ENCODE results near the gene RBM18. TPM values are rescaled to one million over a fixed set of nuclear protein-coding genes. Genes with fewer than 3 reads are reported as not detected.

RBM18 gene
- total and polyA plus RNA-seq, 9 donors = 8.3 to 25.0 (median 17.0) TPM

GRCh38 chr9:122265149-122265915, 692 bp upstream of the RBM18 start:
- TF ChIP-seq CTCF (IDR thresholded peaks at IDR 0.05) (no peak), POLR2A (IDR thresholded peaks at IDR 0.05) (no peak), EP300 (IDR thresholded peaks at IDR 0.05) (no peak)
- no peaks in the 10 kb centered on the region for H3K9me3 ChIP-seq
- WGBS, 3 donors = 11 to 12% (median 11%) methylated on average over 17 of the region's 17 CpGs
- H3K36me3 ChIP-seq = no peaks in the 10 kb centered on the region
- no peak for DNase-seq
- intact Hi-C loops (cut with DNase I) = loop anchor here in 1 of 4 donors (10.0 kb wide), 1 partner anchor 171 kb away; the partner anchor contains the start of gene TTLL11
- no peaks in the 10 kb centered on the region for H3K27me3 ChIP-seq
- peaks cover 12% of the 10 kb centered on the region for H3K4me1 ChIP-seq (ENCODE audit: insufficient read depth)
- peak overlapping the region; percentile 78 to 84 for H3K27ac ChIP-seq
- peak overlapping the region; percentile 85 for H3K4me3 ChIP-seq

GRCh38 chr9:122263699-122264349, 816 bp downstream of the RBM18 start:
- Histone ChIP-seq H3K4me3 (peak overlapping the region; percentile 85), H3K9me3 (no peaks in the 10 kb centered on the region), H3K27ac (peak overlapping the region in 1 of 2 donors; percentile 78), H3K36me3 (no peaks in the 10 kb centered on the region), H3K27me3 (no peaks in the 10 kb centered on the region), H3K4me1 (ENCODE audit: insufficient read depth) (peaks cover 12% of the 10 kb centered on the region)
- TF ChIP-seq EP300 (IDR thresholded peaks at IDR 0.05) (no peak), POLR2A (IDR thresholded peaks at IDR 0.05) (no peak), CTCF (IDR thresholded peaks at IDR 0.05) (no peak)
- intact Hi-C loops (cut with DNase I) = loop anchor here in 1 of 4 donors (10.0 kb wide), 1 partner anchor 169 kb away; the partner anchor contains the start of gene TTLL11
- 10 to 14% (median 12%) methylated on average over 13 of the region's 13 CpGs for WGBS, 3 donors
- DNase-seq = no peak

- Histone ChIP-seq H3K27ac (no peak overlapping the region), H3K27me3 (no peaks in the 10 kb centered on the region), H3K4me3 (no peak overlapping the region), H3K9me3 (no peaks in the 10 kb centered on the region), H3K4me1 (ENCODE audit: insufficient read depth) (peaks cover 9% of the 10 kb centered on the region), H3K36me3 (no peaks in the 10 kb centered on the region)
- intact Hi-C loops (cut with DNase I) = loop anchor here in 1 of 4 donors (10.0 kb wide), 1 partner anchor 167 kb away; the partner anchor contains the start of gene TTLL11
- DNase-seq = no peak
- TF ChIP-seq EP300 (IDR thresholded peaks at IDR 0.05) (no peak), POLR2A (IDR thresholded peaks at IDR 0.05) (no peak)
- WGBS, 3 donors = 83 to 92% (median 91%) methylated on average over 1 of the region's 1 CpG
Measured at GRCh38 chr9:122262073-122262472, 2.6 kb downstream of the RBM18 start.

GRCh38 chr9:122261469-122261881, 3.2 kb downstream of the RBM18 start:
- 75 to 86% (median 84%) methylated on average over 1 of the region's 1 CpG for WGBS, 3 donors
- H3K27ac ChIP-seq = no peak overlapping the region
- H3K9me3 ChIP-seq = no peaks in the 10 kb centered on the region
- no peaks in the 10 kb centered on the region for H3K36me3 ChIP-seq
- no peak for TF ChIP-seq POLR2A (IDR thresholded peaks at IDR 0.05)
- TF ChIP-seq CTCF (IDR thresholded peaks at IDR 0.05) = no peak
- TF ChIP-seq EP300 (IDR thresholded peaks at IDR 0.05) = no peak
- H3K4me3 ChIP-seq = no peak overlapping the region
- DNase-seq = peak; percentile 23 to 76 (median 58)
- peaks cover 9% of the 10 kb centered on the region for H3K4me1 ChIP-seq (ENCODE audit: insufficient read depth)
- no peaks in the 10 kb centered on the region for H3K27me3 ChIP-seq
- intact Hi-C loops (cut with DNase I) = loop anchor here in 1 of 4 donors (10.0 kb wide), 1 partner anchor 167 kb away; the partner anchor contains the start of gene TTLL11
